ENCODE results near the gene ZNF324B.

DNA sequence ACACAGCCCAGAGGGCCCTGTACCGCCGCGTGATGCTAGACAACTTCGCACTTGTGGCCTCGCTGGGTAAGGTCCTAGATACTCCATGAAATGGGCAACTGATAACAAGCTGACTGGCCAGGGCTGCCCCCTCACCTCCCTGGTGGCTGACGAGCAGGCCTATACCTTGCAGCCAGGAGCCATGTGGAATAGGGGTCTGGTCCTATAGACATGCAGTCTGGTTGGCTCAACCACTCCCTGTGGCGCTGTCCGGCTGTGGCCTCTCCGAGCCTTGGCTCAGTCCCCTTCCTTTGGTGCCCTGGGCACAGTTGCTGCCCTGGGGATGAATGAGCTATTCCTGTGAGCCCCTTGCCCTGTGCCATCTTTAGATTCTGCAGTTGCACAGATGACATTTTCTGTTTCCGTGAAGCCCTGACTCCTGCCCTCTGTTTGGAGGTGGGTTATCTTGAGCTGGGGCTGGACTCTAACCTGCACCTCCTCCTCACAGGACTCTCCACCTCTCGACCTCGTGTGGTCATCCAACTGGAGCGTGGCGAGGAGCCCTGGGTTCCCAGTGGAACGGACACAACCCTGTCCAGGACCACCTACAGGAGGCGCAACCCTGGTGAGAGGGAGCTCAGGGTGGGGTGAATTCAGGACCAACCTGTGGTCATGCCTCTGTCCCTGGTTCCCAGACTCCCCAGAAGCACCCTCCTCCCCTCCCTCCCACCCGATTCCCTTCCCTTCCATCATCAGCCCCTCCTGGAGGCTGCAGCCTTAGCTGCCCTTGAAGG lies 18.0 kb downstream of the ZNF324B start:
- TF ChIP-seq YY1 (IDR thresholded peaks at IDR 0.05; ENCODE audit: insufficient read depth, insufficient read length): no peak
- TF ChIP-seq SUZ12 (IDR thresholded peaks at IDR 0.05; ENCODE audit: extremely low read depth, insufficient read depth, insufficient read length): no peak
